GM19099 (cell line): ENCODE measurements around the gene NYAP2.

ENCODE experiments used
- POLR2A ChIP-seq: IDR thresholded peaks from 3 replicates; pipeline ENCODE4 v1.6.1; 2011; ENCODE audit warnings: low read depth; ENCODE audit not compliant: insufficient read length; ENCODE audit errors: extremely low read depth

Gene NYAP2

DNA sequence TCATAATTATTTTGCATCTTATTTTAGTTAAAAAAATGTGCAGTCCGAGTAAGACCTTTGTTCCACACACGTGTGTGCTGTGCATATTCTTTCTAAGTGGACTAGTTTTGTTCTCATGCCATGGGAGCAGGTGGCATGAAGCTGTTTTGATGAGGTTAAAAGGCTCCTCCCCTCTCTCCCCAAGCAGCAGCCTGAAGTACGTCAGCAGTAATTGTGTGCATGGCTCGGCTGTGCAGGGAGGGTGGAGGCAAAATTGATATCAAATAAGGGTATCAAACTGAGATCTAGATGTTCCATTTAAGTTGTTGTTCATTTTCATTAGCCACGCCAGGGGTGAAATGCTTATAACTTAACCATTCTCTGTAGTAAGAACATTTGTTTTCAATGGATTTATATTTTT is at the start of gene NYAP2:
Gene NYAP2 (plus strand): TSS at position 207 of the 400 bp plus-strand sequence. CDS start 9,171 bp downstream, outside the sequence.
- no peak for TF ChIP-seq POLR2A

DNA sequence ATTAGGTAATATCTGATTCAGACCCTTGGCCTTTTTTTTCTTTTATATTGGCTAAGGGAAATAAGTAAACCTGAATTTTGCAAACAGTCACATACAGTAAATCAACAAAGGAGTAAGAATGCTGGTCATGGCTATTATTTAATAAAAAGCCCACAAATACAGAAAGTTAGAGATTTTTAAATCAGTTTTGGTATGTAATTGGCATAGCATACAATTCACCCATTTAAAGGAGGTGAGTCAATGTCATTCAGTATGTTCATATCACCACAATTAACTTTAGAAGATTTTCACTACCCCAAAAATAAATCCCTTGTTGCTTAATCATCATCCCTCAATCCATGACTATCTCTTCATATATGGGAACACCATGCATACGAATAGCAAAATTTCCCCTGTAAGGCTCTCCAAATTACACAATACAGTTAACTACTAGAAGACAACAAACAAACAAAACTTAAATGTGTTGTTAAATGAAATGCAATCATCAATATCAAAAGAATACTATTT is 45.9 kb upstream of the NYAP2 start:
- TF ChIP-seq POLR2A = no peak

DNA sequence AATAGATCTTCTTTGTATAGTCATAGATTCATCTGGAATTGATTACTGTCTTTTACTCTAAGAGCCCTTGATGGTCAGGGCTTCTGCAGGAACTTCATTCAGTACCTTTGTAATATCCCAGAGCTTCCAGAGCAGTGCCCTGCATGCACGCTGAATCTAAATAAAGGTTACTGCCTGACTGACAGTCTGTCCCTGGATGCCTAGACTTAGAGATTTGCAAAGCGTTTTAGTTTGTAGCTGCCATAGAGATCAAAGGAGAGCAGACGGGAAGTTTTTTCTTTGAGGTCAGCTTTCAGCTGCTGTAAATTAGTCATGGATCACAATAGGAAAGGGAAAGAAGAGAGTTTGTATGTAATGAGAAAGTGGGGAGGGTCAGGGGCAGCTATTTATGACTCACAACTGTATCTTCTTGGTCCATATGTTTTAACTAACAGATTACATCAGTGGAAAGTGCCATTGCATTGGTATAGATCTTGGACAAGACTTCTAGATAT is 45.2 kb upstream of the NYAP2 start:
- TF ChIP-seq POLR2A = no peak

DNA sequence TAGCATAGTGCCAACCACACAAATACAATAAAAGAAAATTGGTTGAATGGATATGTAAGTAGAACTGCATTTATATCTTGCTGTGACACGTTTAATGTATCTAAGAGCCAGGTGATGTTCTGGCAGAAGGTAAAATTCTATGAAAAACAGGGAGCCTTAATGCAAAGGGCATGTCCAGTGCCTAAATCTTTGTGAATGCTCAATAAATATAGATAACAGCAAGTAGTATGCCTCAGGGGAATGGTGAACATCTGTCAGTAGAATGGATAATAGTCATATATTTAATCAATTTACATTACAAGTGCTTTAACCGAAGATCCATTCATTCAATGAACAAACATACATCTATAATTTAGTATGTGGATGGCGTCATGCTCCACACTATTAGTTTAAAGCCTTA is 43.7 kb upstream of the NYAP2 start:
- no peak for TF ChIP-seq POLR2A

DNA sequence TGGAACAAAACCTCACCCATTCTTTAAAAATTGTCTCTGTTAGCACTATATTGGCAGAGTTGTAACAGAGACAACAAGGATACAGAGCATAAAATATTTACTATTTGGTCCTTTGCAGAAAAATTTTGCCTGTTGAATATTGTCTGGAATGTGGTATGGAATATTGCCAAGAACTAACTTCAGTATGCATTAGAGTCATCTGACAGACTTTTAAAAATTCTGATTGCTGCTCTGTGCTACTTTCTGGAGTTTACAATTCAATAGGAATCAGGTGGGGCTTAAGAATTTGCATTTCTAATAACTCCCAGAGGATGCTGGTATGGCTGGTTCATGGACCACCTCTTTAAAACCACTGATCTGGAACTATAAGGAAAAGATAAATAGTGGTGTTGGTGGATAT is 32.8 kb upstream of the NYAP2 start:
- no peak for TF ChIP-seq POLR2A

DNA sequence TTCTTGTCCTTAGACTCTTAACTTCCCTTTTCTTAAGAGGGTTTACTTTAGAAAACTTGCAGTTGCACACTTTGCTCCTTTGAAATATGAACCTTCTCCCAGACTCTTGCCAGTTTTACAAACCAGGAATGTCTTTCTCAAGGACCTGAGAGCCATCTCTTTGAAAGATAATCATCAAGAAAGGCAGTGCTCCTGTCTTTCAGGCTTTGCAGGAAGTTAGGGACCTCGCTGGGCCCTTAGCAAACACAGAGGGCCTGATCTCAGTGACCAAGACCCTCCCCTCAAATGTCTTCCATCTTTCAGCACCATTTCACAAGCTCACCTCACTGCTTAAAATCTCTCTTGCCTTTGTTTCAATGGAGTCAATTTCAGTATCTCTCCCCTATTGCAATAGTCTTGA is 32.0 kb upstream of the NYAP2 start:
- TF ChIP-seq POLR2A = no peak

DNA sequence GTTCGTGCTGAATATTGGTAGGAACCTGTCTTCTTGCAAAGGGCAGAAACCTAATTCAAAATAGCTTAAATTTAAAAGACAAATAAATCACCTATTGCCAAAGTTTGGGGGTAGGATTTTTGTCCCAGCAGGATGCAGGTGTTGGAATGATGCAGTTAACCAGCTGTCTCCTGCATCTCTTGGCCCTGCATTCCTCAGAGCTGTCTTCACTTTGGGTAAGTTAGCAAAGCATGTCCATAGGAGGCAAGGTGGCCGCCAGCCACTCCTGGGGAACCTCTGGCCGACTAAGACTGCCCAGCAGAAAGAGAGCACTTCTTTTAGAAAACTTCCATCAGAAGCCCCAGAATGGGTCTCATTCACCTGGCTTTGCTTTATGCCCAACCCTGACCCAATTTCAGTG is 20.5 kb upstream of the NYAP2 start:
- no peak for TF ChIP-seq POLR2A

DNA sequence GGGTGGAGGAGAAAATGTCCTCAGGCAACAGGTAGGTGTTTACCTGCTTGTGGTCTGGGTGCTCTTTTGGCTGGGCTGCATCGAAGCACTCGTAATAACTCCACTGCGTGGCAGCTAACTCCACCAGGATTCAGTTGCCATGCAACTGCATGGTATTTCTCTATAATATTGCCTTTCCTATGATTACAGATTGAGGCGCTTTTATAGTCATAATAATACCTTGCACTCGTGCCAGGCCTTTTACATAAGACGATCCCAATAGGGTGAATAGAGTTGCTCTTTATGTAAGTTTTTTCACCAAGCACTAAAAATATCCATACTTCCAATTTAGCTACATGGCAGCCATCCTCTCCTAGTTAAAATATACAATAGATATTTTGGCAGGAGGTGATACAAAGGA is 19.7 kb upstream of the NYAP2 start:
- no peak for TF ChIP-seq POLR2A

DNA sequence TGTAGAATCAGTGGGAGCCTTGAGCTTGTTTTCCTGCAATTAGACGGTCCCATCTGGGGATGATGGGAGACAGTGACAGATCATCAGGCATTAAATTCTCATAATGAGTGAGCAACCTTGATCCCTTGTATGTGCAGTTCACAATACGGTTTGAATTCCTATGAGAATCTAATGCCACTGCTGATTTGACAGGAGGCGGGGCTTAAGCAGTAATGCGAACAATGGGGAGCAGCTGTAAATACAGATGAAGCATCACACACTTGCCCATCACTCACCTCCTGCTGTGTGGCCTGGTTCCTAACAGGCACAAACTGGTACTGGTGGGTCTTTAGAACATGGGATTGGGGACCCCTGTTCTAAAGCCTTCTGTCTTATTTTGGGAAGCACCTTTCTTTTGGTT is 17.9 kb upstream of the NYAP2 start:
- TF ChIP-seq POLR2A = no peak

DNA sequence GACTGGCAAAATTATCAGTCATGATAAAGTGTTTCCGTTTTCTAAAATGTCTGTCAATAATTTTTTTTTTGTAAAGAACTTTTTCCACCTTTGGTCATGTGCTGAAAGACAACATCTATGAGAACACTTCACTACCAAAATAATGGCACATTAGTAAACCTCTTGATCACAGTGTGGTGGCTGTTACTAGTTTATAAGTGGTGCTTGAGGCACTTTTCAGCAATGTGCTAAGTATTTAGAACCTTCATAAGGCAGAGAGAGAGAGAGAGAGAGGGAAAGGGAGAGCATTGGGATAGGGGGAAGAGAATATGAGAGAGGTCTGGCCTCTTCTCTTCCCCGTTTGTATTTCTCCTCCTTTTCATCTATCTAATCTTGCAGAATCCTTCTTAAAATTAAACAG is 1.1 kb upstream of the NYAP2 start:
- TF ChIP-seq POLR2A = no peak

DNA sequence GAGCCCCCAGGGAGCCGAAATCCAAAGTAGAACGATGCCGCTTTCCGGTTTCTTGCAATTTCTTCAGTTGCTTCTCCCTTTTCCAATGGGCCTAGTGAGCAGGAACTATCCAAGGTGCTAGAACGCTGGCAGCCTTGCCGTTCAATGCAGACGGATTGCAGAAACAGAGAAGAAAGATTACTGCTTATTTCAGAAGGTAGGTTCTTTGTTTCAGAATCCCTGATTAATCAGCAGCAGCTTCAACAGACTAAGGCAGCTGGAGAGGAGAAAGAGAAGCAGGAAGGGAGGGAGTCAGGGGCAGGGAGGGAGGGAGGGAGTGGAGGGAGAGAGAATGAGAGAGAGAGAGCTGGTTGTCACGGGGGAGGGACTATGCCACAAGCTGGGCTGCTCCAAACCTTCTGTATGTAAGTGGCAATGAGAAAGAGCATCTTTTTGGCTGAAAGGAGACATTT is 576 bp downstream of the NYAP2 start:
- TF ChIP-seq POLR2A = no peak

DNA sequence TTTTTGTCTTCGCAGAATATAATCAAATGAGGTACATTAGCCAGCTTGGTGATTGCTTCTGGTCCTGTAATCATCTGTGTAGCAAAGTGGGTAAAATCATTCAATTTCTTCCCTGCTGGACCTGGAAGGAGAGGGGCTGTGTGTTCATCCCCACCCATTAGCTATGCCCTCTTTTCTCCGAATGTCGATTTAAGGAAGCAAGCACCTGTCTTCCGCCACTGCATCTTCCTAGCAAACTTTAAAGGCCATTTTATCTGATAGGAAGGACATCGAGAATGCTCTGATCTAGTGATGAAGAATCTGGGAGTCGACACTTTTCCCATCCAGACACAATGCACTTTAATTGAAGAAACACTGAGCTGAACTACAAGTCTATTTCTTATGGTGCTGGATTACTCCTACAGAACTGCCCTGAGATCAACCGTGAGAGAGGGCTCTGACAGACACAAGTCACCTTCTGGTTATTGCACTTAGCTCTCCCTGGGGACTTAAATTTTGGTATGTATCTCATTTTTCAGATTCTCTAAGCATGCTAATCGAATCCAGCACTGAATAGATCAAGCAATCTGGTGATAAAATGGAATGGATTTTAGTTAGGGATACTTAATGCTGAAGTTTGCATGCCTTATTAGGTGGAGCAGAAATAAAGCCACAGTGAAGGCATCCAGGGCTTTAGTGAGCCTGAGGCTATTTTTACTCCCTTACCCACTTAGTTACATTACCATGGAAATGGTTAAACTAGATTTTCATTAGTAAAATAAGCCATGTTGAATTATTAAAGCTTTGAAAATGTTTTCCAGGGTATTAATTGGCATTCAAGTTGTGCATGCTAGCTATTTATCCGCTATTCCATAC is 1.3 kb downstream of the NYAP2 start:
- TF ChIP-seq POLR2A = no peak

DNA sequence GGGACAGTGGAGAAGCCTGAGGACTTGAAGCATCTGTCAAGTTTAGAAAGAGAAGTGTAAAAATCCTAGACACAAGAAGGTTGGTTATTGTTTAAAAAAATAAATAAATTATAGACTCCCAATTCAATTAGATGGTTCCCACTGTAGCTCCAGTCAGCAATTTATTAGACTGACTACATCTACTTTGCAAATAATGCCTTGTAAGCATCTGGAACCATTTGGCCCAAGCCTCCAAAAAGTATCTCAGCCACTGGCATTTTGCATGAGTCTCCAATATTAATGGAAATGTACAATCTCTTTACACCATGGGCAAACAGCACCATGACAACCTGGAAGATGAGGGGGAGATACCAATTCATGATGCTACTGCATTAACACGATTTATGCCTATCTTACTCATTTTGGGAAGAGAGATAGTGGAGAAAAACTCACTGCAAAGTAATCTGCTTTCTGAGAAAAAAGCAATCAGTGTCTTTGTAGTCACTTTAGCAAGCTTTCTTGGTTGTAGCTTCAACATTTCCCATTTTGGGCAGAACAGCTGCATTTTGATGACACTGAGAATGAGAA is 2.8 kb downstream of the NYAP2 start:
- TF ChIP-seq POLR2A = no peak

DNA sequence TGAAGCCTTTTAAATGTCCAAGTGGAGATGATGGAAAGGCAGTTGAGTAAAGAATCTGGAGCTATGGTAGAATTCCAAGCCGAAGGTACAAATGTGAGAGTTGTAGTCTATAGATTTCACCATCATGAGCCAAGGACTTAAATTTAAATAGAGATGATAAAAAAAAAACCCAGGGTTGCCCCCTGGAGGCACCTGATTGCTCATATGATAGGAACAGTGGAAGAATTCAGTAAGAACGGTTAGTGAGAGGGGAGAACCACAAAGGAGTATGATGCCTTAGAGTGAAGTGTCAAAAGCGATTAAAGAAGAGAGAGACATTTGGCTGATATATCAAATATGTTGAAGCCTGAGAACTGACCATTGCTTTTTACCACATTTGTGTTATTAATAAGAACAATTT is 11.9 kb downstream of the NYAP2 start:
- TF ChIP-seq POLR2A = no peak

DNA sequence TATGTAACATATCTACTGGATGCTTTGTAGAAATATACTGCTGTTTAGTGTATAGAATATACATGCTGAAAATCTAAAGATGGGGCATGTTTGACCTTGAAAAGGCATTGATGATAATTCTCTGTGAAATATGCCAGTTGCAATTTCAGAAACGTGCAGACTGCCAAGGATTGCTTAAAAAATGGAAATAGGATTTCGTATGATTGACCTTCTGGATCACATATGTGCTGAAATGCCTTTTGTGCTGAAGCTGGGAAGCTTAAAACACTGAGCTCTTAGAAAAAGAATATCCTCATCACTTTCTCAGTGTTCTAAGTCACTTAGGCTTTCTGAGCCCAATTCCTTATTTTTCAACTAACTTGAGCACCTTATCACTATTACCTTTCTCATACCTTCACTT is 14.3 kb downstream of the NYAP2 start:
- TF ChIP-seq POLR2A = no peak

DNA sequence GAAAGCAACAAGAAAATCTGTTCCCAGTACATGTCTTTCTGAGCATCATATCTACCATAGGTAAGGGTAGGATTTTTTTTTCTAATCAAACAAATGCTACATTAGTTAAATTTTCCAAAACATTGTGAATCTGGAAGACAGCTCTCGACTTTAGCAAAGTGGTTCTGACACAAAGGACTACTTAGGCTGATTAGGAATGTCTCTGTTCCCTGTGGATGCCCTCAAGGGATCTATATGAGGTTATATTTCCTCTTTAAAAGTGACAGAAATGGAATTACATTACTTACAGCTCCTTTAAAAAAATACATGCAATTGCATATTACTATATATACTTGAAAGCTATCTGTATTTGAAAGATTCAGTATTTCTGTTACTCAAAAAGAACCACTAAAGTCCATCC is 15.4 kb downstream of the NYAP2 start:
- no peak for TF ChIP-seq POLR2A
